Effector memory CD4-positive, alpha-beta T cell (primary cell): ENCODE results near the gene TECPR1.

Experiments used
- DNase-seq, 3 donors: peaks; one replicate each; pipeline ENCODE4 v3.0.0-alpha.2; 2020
- H3K27ac ChIP-seq: 2 replicates; pipeline ENCODE4 v1.7.0; 2013; ENCODE audit warnings: mild to moderate bottlenecking, low read length, moderate library complexity; ENCODE audit not compliant: insufficient read depth, poor library complexity, severe bottlenecking
- H3K27me3 ChIP-seq: replicated peaks from 2 replicates; pipeline ENCODE4 v1.7.0; 2013; ENCODE audit warnings: mild to moderate bottlenecking, low read length; ENCODE audit not compliant: insufficient read depth, control insufficient read depth, poor library complexity, severe bottlenecking
- H3K36me3 ChIP-seq: 2 replicates; pipeline ENCODE4 v1.7.0; 2013; ENCODE audit warnings: mild to moderate bottlenecking, low read length, moderate library complexity; ENCODE audit not compliant: control insufficient read depth, insufficient read depth
- H3K4me1 ChIP-seq: 2 replicates; pipeline ENCODE4 v1.7.0; 2013; ENCODE audit warnings: low read length, mild to moderate bottlenecking; ENCODE audit not compliant: control insufficient read depth, insufficient read depth, poor library complexity, severe bottlenecking
- H3K4me3 ChIP-seq: 2 replicates; pipeline ENCODE4 v1.7.0; 2013; ENCODE audit warnings: low read length, low read depth, mild to moderate bottlenecking; ENCODE audit not compliant: insufficient read depth, poor library complexity, severe bottlenecking
- H3K9me3 ChIP-seq: 2 replicates; pipeline ENCODE4 v1.7.0; 2013; ENCODE audit warnings: mild to moderate bottlenecking, low read length, moderate library complexity; ENCODE audit not compliant: control insufficient read depth

The TECPR1 gene

GRCh38 chr7:98235901-98236300, 16.1 kb downstream of the TECPR1 start:
- no peak for DNase-seq
- H3K36me3 ChIP-seq = peaks cover 59% of the 10 kb centered on the region
- no peak overlapping the region for H3K27ac ChIP-seq
- H3K9me3 ChIP-seq = no peaks in the 10 kb centered on the region
- H3K27me3 ChIP-seq = no peaks in the 10 kb centered on the region
- H3K4me1 ChIP-seq = no peaks in the 10 kb centered on the region
- H3K4me3 ChIP-seq = no peak overlapping the region

- H3K36me3 ChIP-seq = peaks cover 57% of the 10 kb centered on the region
- H3K27ac ChIP-seq = no peak overlapping the region
- H3K9me3 ChIP-seq = no peaks in the 10 kb centered on the region
- H3K4me1 ChIP-seq = no peaks in the 10 kb centered on the region
- no peak overlapping the region for H3K4me3 ChIP-seq
- no peak for DNase-seq
- no peaks in the 10 kb centered on the region for H3K27me3 ChIP-seq
Observed at GRCh38 chr7:98234429-98235147, 17.4 kb downstream of the TECPR1 start.

GRCh38 chr7:98233219-98234070, 18.6 kb downstream of the TECPR1 start:
- H3K4me3 ChIP-seq = no peak overlapping the region
- peaks cover 51% of the 10 kb centered on the region for H3K36me3 ChIP-seq
- DNase-seq = no peak
- H3K9me3 ChIP-seq = no peaks in the 10 kb centered on the region
- H3K4me1 ChIP-seq = no peaks in the 10 kb centered on the region
- no peak overlapping the region for H3K27ac ChIP-seq
- H3K27me3 ChIP-seq = no peaks in the 10 kb centered on the region

GRCh38 chr7:98232799-98233198, 19.2 kb downstream of the TECPR1 start:
- peaks cover 47% of the 10 kb centered on the region for H3K36me3 ChIP-seq
- no peak overlapping the region for H3K27ac ChIP-seq
- H3K9me3 ChIP-seq = no peaks in the 10 kb centered on the region
- no peaks in the 10 kb centered on the region for H3K27me3 ChIP-seq
- no peaks in the 10 kb centered on the region for H3K4me1 ChIP-seq
- DNase-seq = no peak
- H3K4me3 ChIP-seq = no peak overlapping the region

GRCh38 chr7:98232263-98232585, 19.8 kb downstream of the TECPR1 start:
- peaks cover 44% of the 10 kb centered on the region for H3K36me3 ChIP-seq
- no peak for DNase-seq

GRCh38 chr7:98231493-98232262, 20.4 kb downstream of the TECPR1 start:
- Histone ChIP-seq H3K27ac (no peak overlapping the region), H3K4me3 (no peak overlapping the region), H3K4me1 (no peaks in the 10 kb centered on the region), H3K36me3 (peaks cover 42% of the 10 kb centered on the region), H3K9me3 (no peaks in the 10 kb centered on the region), H3K27me3 (no peaks in the 10 kb centered on the region)
- no peak for DNase-seq

More at GRCh38 chr7:98232263-98232585, 19.8 kb downstream of the TECPR1 start:
- H3K4me1 ChIP-seq = no peaks in the 10 kb centered on the region
- H3K27me3 ChIP-seq = no peaks in the 10 kb centered on the region
- H3K9me3 ChIP-seq = no peaks in the 10 kb centered on the region
- no peak overlapping the region for H3K4me3 ChIP-seq
- no peak overlapping the region for H3K27ac ChIP-seq

- no peaks in the 10 kb centered on the region for H3K4me1 ChIP-seq
- H3K9me3 ChIP-seq = no peaks in the 10 kb centered on the region
- H3K4me3 ChIP-seq = no peak overlapping the region
- no peak overlapping the region for H3K27ac ChIP-seq
- DNase-seq = no peak
- H3K36me3 ChIP-seq = peaks cover 49% of the 10 kb centered on the region
- no peaks in the 10 kb centered on the region for H3K27me3 ChIP-seq
Observed at GRCh38 chr7:98230746-98231471, 21.1 kb downstream of the TECPR1 start.

GRCh38 chr7:98229991-98230745, 21.9 kb downstream of the TECPR1 start:
- Histone ChIP-seq H3K36me3 (peaks cover 53% of the 10 kb centered on the region), H3K27ac (no peak overlapping the region), H3K4me3 (no peak overlapping the region), H3K9me3 (no peaks in the 10 kb centered on the region), H3K4me1 (no peaks in the 10 kb centered on the region), H3K27me3 (no peaks in the 10 kb centered on the region)
- no peak for DNase-seq

GRCh38 chr7:98229441-98229840, 22.6 kb downstream of the TECPR1 start:
- no peaks in the 10 kb centered on the region for H3K27me3 ChIP-seq

More at GRCh38 chr7:98229441-98229840, 22.6 kb downstream of the TECPR1 start:
- Histone ChIP-seq H3K4me3 (no peak overlapping the region), H3K36me3 (peaks cover 58% of the 10 kb centered on the region), H3K4me1 (no peaks in the 10 kb centered on the region), H3K9me3 (no peaks in the 10 kb centered on the region), H3K27ac (no peak overlapping the region)
- DNase-seq = no peak
